H7 (cell line): ENCODE data around the gene ZDHHC14. TPM values are rescaled to one million over a fixed set of nuclear protein-coding genes. Genes with fewer than 3 reads are reported as not detected.
"Not testable (repeated sequence)": the region's sequence is repeated elsewhere in the genome, so short reads cannot be mapped to it uniquely, and the experiment has no call there.

Experiments
- DNase-seq: peaks from one replicate; pipeline ENCODE4 v3.0.0; 2012
- H3K27me3 ChIP-seq: 2 replicates; pipeline ENCODE4 v1.6.0; 2011; ENCODE audit warnings: mild to moderate bottlenecking, low read length; ENCODE audit not compliant: control insufficient read depth, insufficient read depth
- H3K36me3 ChIP-seq: replicated peaks from 2 replicates; pipeline ENCODE4 v1.5.1; 2011; ENCODE audit warnings: low read length; ENCODE audit not compliant: control insufficient read depth, insufficient read depth
- H3K4me3 ChIP-seq: 2 replicates; pipeline ENCODE4 v1.5.1; 2011; ENCODE audit warnings: low read depth, mild to moderate bottlenecking, control low read depth, low read length, moderate library complexity; ENCODE audit not compliant: insufficient read depth
- total RNA-seq: library from RNA; depleted of rRNA; stranded (reverse); fragments of >200 nt; shearing (Covaris generic); gene quantifications from 2 replicates; pipeline ENCODE4 v1.2.3, GENCODE V29; 2014

The ZDHHC14 gene
- total RNA-seq, 1 experiment from 2014 or later = 1.1 TPM

GRCh38 chr6:157556671-157557430 lies 175.9 kb downstream of the ZDHHC14 start:
- H3K27me3 ChIP-seq = no peaks in the 10 kb centered on the region
- no peaks in the 10 kb centered on the region for H3K36me3 ChIP-seq
- no peak for DNase-seq
- H3K4me3 ChIP-seq = no peak overlapping the region

DNA sequence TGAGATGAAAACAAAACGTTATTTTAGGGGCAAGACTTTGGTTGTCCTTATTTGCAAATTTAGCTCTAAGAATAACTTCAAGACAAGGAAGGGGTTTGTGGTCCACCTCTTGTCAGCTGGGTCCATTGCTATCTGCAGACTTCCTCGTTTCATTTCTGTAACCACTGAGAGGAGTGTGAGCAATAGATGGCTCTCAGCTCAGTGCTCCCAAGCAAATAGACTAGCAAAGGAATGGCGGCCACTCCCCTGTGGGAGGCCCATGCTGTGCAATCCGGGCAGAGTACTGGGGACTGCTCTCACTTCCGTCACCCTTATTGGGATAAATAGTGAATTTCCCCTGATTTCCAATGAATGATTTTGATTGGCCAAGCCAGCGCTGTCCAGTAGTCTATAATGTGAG lies 176.6 kb downstream of the ZDHHC14 start:
- DNase-seq = no peak
- Histone ChIP-seq H3K27me3 (no peaks in the 10 kb centered on the region), H3K36me3 (no peaks in the 10 kb centered on the region), H3K4me3 (no peak overlapping the region)

- H3K4me3 ChIP-seq = no peak overlapping the region
- DNase-seq = no peak
- no peaks in the 10 kb centered on the region for H3K36me3 ChIP-seq
- H3K27me3 ChIP-seq = no peaks in the 10 kb centered on the region
Observed at GRCh38 chr6:157558049-157558448, 177.1 kb downstream of the ZDHHC14 start.

- no peaks in the 10 kb centered on the region for H3K36me3 ChIP-seq
- no peaks in the 10 kb centered on the region for H3K27me3 ChIP-seq
- no peak for DNase-seq
- H3K4me3 ChIP-seq = no peak overlapping the region
Observed at GRCh38 chr6:157558487-157559200, 177.7 kb downstream of the ZDHHC14 start.

DNA sequence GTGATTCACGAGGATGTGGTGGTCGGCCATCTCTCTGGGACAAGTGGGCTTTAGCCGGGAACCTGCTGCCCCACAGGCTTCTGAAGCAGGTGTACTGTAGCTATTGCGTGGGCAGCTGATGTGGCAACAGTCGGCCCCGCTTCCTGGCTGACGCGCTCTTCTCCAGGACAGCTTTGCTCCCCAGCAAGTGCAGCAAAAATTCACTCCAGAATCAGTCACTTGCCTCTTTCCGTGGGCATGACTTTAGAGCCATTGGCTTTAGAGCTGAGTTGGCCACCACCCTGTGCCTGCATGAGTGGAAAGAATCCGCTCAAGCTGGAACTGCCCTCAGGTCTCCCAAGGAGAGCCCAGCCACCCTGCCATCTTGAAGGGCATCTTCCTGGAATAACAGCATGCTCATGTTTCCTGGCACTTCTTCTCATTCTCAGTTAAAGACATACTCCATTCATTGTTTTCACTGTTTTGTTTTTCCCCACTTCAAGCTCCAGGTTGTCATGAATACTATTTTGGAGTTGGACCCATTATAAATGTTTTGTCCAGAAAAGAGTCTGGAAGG lies 178.3 kb downstream of the ZDHHC14 start:
- DNase-seq = no peak
- no peaks in the 10 kb centered on the region for H3K27me3 ChIP-seq
- no peak overlapping the region for H3K4me3 ChIP-seq
- no peaks in the 10 kb centered on the region for H3K36me3 ChIP-seq

- not testable (repeated sequence) for H3K36me3 ChIP-seq, DNase-seq, H3K4me3 ChIP-seq, H3K27me3 ChIP-seq
Observed at GRCh38 chr6:157560063-157560462, 179.1 kb downstream of the ZDHHC14 start.

DNA sequence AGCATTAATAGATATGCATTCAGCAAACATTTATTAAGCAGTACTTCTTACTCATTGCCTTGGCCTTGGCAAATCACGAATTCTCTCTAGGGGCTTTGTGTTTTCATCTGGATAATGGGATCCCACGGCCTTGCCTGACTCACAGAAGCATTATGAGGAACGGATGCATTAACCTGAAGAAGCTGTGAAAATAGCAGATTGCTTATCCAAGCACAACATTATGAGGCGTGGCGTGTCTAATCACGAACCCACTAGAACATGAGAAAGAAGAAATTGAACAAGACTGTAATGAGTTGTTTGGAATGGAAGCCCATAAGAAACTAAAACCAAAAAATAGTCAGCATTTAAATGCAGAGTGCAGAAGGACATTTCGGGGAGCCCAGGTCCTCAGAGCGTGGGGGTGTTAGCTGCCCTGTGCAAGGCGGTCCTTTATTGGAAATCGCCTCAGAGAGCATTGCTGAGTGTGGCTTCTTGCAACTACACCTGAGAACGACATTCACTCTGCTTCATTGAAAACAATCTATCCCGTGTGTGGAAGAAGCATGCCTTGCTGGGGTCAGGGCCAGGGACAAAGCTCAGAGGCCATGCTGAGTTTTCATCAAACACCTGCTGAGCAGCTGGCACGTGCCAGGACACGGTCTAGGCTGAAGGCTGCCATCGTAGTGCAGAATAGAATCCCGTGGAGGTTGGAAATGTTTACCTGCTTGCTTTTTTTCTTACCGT lies 179.9 kb downstream of the ZDHHC14 start:
- no peak overlapping the region for H3K4me3 ChIP-seq
- H3K27me3 ChIP-seq = no peaks in the 10 kb centered on the region
- no peaks in the 10 kb centered on the region for H3K36me3 ChIP-seq
- no peak for DNase-seq

DNA sequence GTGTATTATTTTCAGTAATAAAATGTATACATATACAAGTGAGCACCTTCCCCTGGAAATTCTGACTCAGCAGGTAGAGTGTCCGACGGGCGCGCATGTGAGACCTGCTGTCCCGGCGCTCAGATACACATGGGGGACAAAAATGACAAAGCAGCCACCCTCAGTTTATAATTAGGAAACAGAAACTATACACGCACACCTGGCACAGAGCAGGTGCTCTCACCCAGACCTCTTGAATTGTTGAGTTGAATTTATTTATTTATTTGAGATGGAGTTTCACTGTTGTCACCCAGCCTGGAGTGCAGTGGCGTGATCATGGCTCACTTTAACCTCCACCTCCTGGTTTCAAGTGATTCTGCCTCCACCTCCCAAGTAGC lies 180.4 kb downstream of the ZDHHC14 start:
- no peaks in the 10 kb centered on the region for H3K27me3 ChIP-seq
- no peak for DNase-seq
- H3K4me3 ChIP-seq = no peak overlapping the region
- H3K36me3 ChIP-seq = no peaks in the 10 kb centered on the region

GRCh38 chr6:157561929-157562810 lies 181.2 kb downstream of the ZDHHC14 start:
- no peak for DNase-seq
- H3K4me3 ChIP-seq = no peak overlapping the region
- no peaks in the 10 kb centered on the region for H3K27me3 ChIP-seq
- H3K36me3 ChIP-seq = no peaks in the 10 kb centered on the region

DNA sequence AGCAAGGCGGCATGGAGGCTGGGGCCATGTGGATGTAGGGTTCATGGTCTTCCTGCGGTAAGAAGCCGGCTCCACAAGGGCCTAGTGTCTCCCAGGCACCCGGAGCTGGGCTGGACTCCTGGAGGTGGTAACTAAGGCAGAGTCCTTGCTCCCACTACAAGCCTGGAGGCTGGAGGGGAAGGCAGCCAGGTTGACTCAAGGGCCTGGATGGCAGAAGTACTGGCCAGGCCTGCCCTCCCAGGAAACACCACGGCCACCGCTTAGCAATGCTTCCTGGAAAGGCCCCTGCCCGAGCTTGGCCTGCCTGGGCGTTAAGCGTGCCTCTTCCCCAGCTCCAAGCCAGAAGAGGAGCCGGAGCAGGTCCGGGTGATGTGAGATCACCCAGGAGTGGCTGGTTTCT lies 182.0 kb downstream of the ZDHHC14 start:
- Histone ChIP-seq H3K36me3 (no peaks in the 10 kb centered on the region), H3K27me3 (no peaks in the 10 kb centered on the region), H3K4me3 (no peak overlapping the region)
- no peak for DNase-seq

GRCh38 chr6:157563611-157564284 lies 182.8 kb downstream of the ZDHHC14 start:
- no peaks in the 10 kb centered on the region for H3K27me3 ChIP-seq
- no peak for DNase-seq
- H3K36me3 ChIP-seq = no peaks in the 10 kb centered on the region
- H3K4me3 ChIP-seq = no peak overlapping the region

DNA sequence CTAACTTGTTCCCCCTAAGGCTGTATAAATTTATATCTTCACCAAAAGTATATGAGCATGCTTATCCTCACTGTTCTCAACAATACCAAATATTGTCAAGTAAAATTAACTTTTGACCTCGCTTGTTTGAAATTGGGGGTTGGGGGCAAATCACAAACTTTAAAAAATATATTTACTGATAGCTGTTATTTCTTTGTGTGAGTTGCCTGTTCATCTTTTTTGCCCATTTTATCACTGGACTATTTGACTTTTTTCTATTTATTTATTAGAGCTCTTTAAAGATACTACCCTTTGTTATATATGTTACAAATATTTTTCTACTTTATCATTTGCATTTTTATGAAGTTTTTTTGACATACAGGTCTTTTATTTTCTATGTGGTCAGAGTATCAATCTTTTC lies 187.7 kb downstream of the ZDHHC14 start:
- DNase-seq = no peak
- no peaks in the 10 kb centered on the region for H3K36me3 ChIP-seq
- no peaks in the 10 kb centered on the region for H3K27me3 ChIP-seq
- H3K4me3 ChIP-seq = no peak overlapping the region

- Histone ChIP-seq H3K4me3 (no peak overlapping the region), H3K36me3 (no peaks in the 10 kb centered on the region), H3K27me3 (no peaks in the 10 kb centered on the region)
- DNase-seq = no peak
Observed at GRCh38 chr6:157569543-157569942, 188.6 kb downstream of the ZDHHC14 start.
